HG03060 (cell line): ENCODE measurements around the gene LINC00237.

ENCODE experiments used
- ATAC-seq: cut with Tn5 transposase; IDR thresholded peaks from one replicate; pipeline ENCODE4 v1.9.1; 2021; ENCODE audit warnings: low read depth, moderate number of reproducible peaks; ENCODE audit not compliant: unreplicated experiment

Gene LINC00237

DNA sequence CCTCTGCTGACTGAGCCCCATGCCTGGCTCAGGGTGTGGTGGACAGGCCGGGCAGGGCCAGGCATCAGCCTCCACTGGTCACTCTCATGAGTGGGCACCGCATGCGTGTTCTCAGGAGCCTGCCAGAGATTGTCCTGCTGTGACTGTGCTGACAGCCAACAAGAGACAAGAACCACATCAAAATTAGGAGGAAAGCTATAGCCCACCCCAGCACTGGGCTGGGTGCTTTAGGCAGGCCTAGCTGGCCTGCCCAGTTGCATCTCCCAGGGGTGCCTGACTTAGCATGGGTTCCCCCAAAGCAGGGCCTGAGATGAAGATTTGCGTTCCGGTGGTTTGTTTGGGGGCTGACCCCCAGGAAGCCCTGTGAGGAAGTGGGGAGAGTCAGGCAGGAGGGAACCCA lies 53.9 kb downstream of the LINC00237 start:
- ATAC-seq = no peak

DNA sequence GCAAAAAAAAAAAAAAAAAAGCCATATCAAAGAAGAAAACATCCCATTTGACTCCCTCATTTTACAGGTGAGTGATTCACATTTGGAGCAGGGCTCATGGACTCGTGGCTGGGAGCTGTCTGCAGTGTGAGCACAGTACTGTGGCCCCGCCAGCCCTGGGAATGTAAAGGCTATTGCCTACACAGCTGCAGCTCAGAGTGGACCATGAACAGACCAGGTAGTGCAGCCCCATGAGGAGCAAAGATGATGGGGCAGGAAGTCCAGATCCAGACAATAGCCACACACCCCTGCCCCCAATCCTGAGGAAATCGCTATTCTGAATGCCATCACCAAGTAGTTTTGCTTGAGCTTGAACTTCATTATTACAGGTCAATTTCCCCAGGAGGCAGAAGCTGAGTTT lies 55.4 kb downstream of the LINC00237 start:
- ATAC-seq = no peak

DNA sequence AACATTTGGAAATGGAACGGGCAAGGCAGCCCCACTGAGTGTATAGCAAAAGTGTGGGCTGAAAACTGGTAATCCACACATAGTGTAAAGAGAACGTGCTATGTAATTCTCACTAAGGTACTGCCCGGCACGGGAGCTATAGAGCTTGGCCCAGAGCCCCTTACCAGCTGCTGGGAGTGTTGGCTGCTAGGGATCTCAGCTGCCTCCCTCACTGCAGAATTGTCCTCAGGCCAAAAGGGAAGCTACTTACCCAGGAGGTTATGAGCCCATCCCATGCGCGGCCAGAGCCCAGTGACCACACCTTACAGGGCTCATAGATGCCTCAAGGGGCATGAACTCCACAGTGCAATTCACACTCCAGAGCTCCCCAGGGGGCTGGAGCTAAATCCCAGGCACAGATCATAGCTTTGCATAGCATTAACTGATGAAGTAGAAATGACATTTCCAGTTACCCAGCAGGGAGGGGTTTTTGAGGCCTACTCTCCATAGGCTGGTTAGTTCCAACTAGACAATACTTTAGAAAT lies 56.8 kb downstream of the LINC00237 start:
- ATAC-seq = no peak

DNA sequence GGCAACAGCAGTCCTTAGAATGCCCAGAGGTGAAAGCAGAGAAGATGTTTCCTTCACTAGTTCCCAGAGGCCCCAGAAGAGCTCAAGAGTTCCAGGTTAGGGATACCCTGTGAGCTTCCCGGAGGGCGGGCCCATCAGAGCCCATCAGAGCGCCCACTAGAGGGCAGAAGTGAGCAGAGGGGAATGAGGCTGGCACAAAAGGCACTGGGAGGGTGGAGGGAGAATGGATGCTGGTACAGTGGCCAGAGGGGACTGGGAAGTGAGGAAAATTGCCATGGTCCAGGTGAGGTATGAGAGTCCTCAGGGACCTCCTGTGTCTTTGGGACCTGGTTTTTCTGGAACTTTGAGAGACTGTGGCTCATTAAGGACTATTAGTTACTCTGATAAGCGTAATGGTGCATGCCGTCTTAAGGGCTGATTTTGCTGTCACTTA lies 57.3 kb downstream of the LINC00237 start:
- no peak for ATAC-seq

DNA sequence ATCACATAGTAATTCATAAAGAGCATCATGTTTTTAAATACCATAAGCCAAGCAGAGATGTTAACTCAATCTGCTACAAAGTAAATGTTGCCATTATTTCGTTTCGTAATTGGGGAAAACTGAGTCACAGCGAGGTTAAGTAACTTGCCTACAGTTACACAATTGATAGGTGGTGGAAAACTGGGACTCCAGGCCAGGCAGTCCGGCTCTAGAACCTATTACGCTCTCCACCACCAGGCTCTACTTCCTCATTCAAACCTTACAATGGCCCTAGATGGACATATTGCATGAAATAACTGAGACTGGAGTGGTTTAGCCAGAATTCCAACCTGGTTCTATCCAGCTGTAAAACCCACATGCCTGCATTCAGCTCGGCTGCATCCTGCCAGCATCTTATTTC lies 58.2 kb downstream of the LINC00237 start:
- no peak for ATAC-seq

DNA sequence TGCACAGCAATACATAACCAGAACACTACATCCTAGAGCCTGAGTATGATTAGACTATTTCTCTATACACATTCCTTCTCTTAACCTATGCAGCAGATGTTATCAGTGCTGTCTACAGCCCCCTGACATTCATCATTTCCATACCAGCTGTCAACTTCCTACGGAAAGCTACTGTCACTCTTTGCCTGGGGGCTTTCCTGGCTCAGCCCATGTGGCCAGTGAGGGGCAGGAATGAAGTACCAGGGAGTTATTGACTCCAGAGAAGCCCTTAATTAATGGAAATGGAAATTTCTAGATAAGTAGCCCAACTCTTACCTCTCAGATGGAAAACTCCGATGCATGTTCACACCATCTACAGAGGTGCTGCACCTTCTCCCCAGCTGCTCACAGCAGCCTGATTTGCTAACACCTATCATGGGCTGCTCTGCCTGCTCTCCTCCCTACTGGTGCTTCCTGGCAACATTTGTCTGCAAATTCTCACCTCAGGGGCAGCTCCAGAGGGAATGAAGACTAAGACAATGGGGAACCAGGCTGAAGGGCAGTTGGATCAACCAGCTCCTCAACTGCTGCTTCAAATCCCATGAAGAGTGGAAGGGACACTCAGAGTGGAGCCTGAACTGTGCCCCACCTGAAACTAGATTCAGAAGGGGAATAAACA lies 59.6 kb downstream of the LINC00237 start:
- no peak for ATAC-seq
